Measurements from ENCODE around the gene CWH43. TPM values are rescaled to one million over a fixed set of nuclear protein-coding genes. Genes with fewer than 3 reads are reported as not detected.

CWH43 gene
- polyA plus RNA-seq, 2 of the 4 experiments (the other 2 are of a cell fraction) = not detected

DNA sequence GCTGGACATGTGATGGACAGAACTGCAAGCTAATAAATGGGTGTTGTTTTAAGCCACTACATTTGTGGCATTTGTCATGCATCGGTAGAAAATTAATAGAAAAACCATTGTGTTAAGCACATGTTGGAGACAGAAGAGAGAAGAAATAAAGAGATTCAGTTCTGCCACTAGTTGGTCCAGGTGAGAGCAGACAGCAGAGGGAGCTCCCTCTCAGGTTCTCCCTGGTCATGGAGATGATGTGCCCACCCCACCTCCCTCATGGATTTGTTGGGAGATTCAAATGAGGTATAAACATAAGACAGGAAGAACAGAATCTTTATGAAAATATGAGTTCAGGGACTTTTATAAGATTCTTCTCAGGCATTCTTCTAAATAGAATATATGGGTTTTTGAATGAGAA lies 42.7 kb upstream of the CWH43 start:
- Histone ChIP-seq H3K4me1 (peaks cover 14% of the 10 kb centered on the region; the same call in 2 of the 3 replicates), H3K27ac (no peak overlapping the region), H3K4me3 (no peak overlapping the region), H3K4me2 (no peak overlapping the region), H3K9me3 (no peaks in the 10 kb centered on the region)
- ATAC-seq (peak; percentile 59 to 72; a peak in 4 of 6 replicates), DNase-seq (ENCODE audit: low read depth in 1 of 2, low spot score in 1 of 2) (peak in 1 of 2 experiments; percentile 53), FAIRE-seq (no peak)
- TF ChIP-seq RAD21 (conservative IDR thresholded peaks at IDR 0.05 in 1 of 2, IDR thresholded peaks at IDR 0.05 in 1 of 2) = peak; percentile 13; a peak in 1 of 5 replicates
- no peak for TF ChIP-seq TP53 (CRISPR knock-in tag; IDR thresholded peaks at IDR 0.05)
- TF ChIP-seq, protein P1, sequence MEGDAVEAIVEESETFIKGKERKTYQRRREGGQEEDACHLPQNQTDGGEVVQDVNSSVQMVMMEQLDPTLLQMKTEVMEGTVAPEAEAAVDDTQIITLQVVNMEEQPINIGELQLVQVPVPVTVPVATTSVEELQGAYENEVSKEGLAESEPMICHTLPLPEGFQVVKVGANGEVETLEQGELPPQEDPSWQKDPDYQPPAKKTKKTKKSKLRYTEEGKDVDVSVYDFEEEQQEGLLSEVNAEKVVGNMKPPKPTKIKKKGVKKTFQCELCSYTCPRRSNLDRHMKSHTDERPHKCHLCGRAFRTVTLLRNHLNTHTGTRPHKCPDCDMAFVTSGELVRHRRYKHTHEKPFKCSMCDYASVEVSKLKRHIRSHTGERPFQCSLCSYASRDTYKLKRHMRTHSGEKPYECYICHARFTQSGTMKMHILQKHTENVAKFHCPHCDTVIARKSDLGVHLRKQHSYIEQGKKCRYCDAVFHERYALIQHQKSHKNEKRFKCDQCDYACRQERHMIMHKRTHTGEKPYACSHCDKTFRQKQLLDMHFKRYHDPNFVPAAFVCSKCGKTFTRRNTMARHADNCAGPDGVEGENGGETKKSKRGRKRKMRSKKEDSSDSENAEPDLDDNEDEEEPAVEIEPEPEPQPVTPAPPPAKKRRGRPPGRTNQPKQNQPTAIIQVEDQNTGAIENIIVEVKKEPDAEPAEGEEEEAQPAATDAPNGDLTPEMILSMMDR (IDR thresholded peaks at IDR 0.05) = peak; percentile 33
- CTCF ChIA-PET = interaction anchor here (1.3 to 1.7 kb wide), 4 partner anchors 28 to 52 kb away, joined by 3 to 6 read pairs (median 4); no protein-coding TSS in a partner anchor
- POLR2A ChIA-PET = interaction anchor here (1.5 kb wide), 1 partner anchor 37 kb away, joined by 4 read pairs; the partner anchor contains the start of gene OCIAD2
- 23% methylated on average over 1 of the region's 1 CpG for WGBS (ENCODE audit: missing lambda C conversion rate)

DNA sequence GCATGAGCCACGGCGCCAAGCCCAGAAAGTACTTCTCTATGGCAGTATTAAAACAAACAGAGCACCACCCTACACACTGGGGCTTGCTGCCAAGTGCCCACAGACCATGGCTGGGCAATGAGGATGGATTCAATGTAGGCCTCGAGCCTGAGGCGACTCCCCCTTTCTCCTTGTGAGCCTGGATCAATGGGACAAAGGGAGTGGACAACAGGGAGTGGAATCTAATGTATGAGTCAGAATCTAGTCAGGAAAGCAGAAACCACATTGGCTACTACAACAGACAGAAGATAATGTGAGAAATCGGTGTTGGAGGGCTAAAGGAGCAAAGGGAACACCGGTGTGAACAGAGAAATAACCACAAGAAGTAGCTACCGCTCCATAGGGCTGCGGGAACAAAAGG lies 41.8 kb upstream of the CWH43 start:
- ATAC-seq (peak; percentile 43 to 60; a peak in 3 of 6 replicates), DNase-seq (ENCODE audit: low read depth in 1 of 2, low spot score in 1 of 2) (peak; percentile 15 to 41), FAIRE-seq (no peak)
- POLR2A ChIA-PET = interaction anchor here (1.5 kb wide), 1 partner anchor 38 kb away, joined by 4 read pairs; the partner anchor contains the start of gene OCIAD2
- WGBS (ENCODE audit: missing lambda C conversion rate) = 41% methylated on average over 8 of the region's 8 CpGs
- CTCF ChIA-PET = interaction anchor here (0.7 to 1.7 kb wide), 9 partner anchors 12 to 343 kb away, joined by 3 to 7 read pairs (median 5); no protein-coding TSS in a partner anchor
- peaks cover 14% of the 10 kb centered on the region; the same call in 2 of the 3 replicates for H3K4me1 ChIP-seq
- peak overlapping the region in 1 of 2 experiments; percentile 58; a peak in 1 of 6 replicates for H3K27ac ChIP-seq
- TF ChIP-seq ESRRA (IDR thresholded peaks at IDR 0.05; ENCODE audit: borderline replicate concordance, low read length) (no peak), CHD2 (IDR thresholded peaks at IDR 0.05; ENCODE audit: low read length, partially characterized antibody) (no peak), KDM1A (IDR thresholded peaks at IDR 0.05; ENCODE audit: low read depth) (no peak), SMC3 (IDR thresholded peaks at IDR 0.05) (no peak), RFX5 (IDR thresholded peaks at IDR 0.05) (no peak), RAD21 (conservative IDR thresholded peaks at IDR 0.05 in 1 of 2, IDR thresholded peaks at IDR 0.05 in 1 of 2) (no peak), SREBF2 (IDR thresholded peaks at IDR 0.05) (no peak), MAFK (IDR thresholded peaks at IDR 0.05; ENCODE audit: partially characterized antibody) (no peak), EP300 (IDR thresholded peaks at IDR 0.05) (no peak), POLR2A (IDR thresholded peaks at IDR 0.05; ENCODE audit: low read length) (no peak), CEBPB (IDR thresholded peaks at IDR 0.05) (no peak), MAZ (IDR thresholded peaks at IDR 0.05; ENCODE audit: borderline replicate concordance, low read depth, low read length) (no peak), CHD4 (IDR thresholded peaks at IDR 0.05; ENCODE audit: borderline replicate concordance) (no peak), ZNF302 (CRISPR knock-in tag; IDR thresholded peaks at IDR 0.05) (no peak), EHF (CRISPR knock-in tag; IDR thresholded peaks at IDR 0.05) (no peak)
- TF ChIP-seq, protein P2, sequence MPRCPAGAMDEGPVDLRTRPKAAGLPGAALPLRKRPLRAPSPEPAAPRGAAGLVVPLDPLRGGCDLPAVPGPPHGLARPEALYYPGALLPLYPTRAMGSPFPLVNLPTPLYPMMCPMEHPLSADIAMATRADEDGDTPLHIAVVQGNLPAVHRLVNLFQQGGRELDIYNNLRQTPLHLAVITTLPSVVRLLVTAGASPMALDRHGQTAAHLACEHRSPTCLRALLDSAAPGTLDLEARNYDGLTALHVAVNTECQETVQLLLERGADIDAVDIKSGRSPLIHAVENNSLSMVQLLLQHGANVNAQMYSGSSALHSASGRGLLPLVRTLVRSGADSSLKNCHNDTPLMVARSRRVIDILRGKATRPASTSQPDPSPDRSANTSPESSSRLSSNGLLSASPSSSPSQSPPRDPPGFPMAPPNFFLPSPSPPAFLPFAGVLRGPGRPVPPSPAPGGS (IDR thresholded peaks at IDR 0.05) = no peak
- TF ChIP-seq, protein P3, sequence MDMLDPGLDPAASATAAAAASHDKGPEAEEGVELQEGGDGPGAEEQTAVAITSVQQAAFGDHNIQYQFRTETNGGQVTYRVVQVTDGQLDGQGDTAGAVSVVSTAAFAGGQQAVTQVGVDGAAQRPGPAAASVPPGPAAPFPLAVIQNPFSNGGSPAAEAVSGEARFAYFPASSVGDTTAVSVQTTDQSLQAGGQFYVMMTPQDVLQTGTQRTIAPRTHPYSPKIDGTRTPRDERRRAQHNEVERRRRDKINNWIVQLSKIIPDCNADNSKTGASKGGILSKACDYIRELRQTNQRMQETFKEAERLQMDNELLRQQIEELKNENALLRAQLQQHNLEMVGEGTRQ (IDR thresholded peaks at IDR 0.05) = no peak
- TF ChIP-seq, protein P4, sequence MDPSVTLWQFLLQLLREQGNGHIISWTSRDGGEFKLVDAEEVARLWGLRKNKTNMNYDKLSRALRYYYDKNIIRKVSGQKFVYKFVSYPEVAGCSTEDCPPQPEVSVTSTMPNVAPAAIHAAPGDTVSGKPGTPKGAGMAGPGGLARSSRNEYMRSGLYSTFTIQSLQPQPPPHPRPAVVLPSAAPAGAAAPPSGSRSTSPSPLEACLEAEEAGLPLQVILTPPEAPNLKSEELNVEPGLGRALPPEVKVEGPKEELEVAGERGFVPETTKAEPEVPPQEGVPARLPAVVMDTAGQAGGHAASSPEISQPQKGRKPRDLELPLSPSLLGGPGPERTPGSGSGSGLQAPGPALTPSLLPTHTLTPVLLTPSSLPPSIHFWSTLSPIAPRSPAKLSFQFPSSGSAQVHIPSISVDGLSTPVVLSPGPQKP (IDR thresholded peaks at IDR 0.05; ENCODE audit: low read depth, low read length) = no peak
- H3K9me3 ChIP-seq = no peaks in the 10 kb centered on the region
- peak overlapping the region; percentile 27; the same call in 1 of the 3 replicates for H3K4me2 ChIP-seq
- H3K4me3 ChIP-seq = no peak overlapping the region

All from A549 (cell line).